GM19397 (cell line): Measurements from ENCODE around the gene PALS2.

Experiments used
- ATAC-seq: cut with Tn5 transposase; IDR thresholded peaks from one replicate; pipeline ENCODE4 v1.9.1; 2021; ENCODE audit warnings: mild to moderate bottlenecking, moderate library complexity; ENCODE audit not compliant: unreplicated experiment

The PALS2 gene

GRCh38 chr7:24582166-24582565, 8.9 kb downstream of the PALS2 start:
- ATAC-seq: no peak

- no peak for ATAC-seq
Measured at GRCh38 chr7:24587853-24588252, 14.6 kb downstream of the PALS2 start.

- no peak for ATAC-seq
Measured at GRCh38 chr7:24591152-24591551, 17.9 kb downstream of the PALS2 start.

- peak; percentile 51 for ATAC-seq
Measured at GRCh38 chr7:24595671-24596418, 22.6 kb downstream of the PALS2 start.

- no peak for ATAC-seq
Measured at GRCh38 chr7:24597014-24597413, 23.8 kb downstream of the PALS2 start.

- no peak for ATAC-seq
Measured at GRCh38 chr7:24601600-24601999, 28.3 kb downstream of the PALS2 start.

- no peak for ATAC-seq
Measured at GRCh38 chr7:24602860-24603456, 29.7 kb downstream of the PALS2 start.

- no peak for ATAC-seq
Measured at GRCh38 chr7:24604630-24605029, 31.4 kb downstream of the PALS2 start.

GRCh38 chr7:24608504-24608903, 35.3 kb downstream of the PALS2 start:
- no peak for ATAC-seq

- no peak for ATAC-seq
Measured at GRCh38 chr7:24609059-24609458, 35.8 kb downstream of the PALS2 start.

- ATAC-seq: no peak
Measured at GRCh38 chr7:24609570-24609969, 36.3 kb downstream of the PALS2 start.

GRCh38 chr7:24611130-24611529, 37.9 kb downstream of the PALS2 start:
- no peak for ATAC-seq

- ATAC-seq: no peak
Measured at GRCh38 chr7:24617957-24618616, 44.8 kb downstream of the PALS2 start.

- no peak for ATAC-seq
Measured at GRCh38 chr7:24619978-24620377, 46.7 kb downstream of the PALS2 start.

- ATAC-seq: no peak
Measured at GRCh38 chr7:24622646-24623182, 49.5 kb downstream of the PALS2 start.
